GM12864 (cell line): ENCODE data around the gene LRRC74A.
"Not testable (repeated sequence)": the region's sequence is repeated elsewhere in the genome, so short reads cannot be mapped to it uniquely, and the experiment has no call there.

Source experiments
- DNase-seq: peaks from one replicate; pipeline ENCODE4 v3.0.0-alpha.2; 2011; ENCODE audit warnings: low read depth
- H3K4me3 ChIP-seq: 2 replicates; pipeline ENCODE4 v1.5.1; 2011; ENCODE audit warnings: mild to moderate bottlenecking, low read depth, low read length, control low read depth
- CTCF ChIP-seq: IDR thresholded peaks from 2 replicates; pipeline ENCODE4 v1.5.1; 2011; ENCODE audit warnings: low read depth, mild to moderate bottlenecking, moderate library complexity, low read length, control low read depth, inconsistent platforms; ENCODE audit errors: missing control alignments

Gene LRRC74A

DNA sequence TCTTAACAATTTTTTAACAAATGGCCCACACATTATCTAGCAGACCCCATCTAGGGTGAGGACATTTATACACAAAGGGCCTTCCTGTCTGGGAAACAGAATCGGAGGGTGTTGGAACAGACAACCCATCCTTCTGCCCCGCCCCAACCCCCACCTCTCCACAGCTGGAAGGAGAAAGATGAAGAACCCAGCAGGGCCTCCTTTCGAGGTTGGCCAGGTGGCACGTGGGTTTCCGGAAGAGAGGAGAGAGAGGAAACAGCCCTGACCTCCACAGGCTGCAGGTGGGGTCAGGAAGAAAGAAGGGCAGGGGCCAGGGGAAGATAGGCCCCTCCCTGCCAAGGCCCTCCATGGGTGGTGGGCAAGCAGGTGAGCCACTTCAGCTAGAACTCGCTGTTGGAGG, 57.2 kb downstream of the LRRC74A start:
- DNase-seq = no peak
- TF ChIP-seq CTCF = no peak
- no peak overlapping the region for H3K4me3 ChIP-seq

GRCh38 chr14:76884394-76884793, 58.2 kb downstream of the LRRC74A start:
- TF ChIP-seq CTCF = no peak
- DNase-seq = no peak
- H3K4me3 ChIP-seq = no peak overlapping the region

DNA sequence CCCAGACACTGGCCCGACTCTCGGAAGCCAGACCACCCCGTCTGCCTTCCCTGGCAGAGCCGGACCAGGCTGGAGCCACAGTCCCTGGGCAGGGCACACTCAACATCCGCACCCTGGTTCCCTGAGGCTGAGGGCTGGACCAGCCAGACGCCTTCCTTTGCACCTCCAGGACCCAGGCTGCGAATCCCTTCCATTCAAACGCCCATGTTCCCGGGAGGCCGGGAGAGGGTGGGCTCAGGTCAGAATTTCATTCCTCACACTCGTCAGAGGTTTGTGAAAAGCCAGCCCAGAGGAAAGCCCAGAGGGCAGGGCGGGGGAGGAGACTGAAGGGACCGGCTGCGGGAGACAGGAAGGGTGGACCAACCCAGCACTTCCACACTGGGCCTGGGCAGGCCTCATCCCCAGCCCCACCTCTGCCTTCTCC, 58.7 kb downstream of the LRRC74A start:
- H3K4me3 ChIP-seq = no peak overlapping the region

DNA sequence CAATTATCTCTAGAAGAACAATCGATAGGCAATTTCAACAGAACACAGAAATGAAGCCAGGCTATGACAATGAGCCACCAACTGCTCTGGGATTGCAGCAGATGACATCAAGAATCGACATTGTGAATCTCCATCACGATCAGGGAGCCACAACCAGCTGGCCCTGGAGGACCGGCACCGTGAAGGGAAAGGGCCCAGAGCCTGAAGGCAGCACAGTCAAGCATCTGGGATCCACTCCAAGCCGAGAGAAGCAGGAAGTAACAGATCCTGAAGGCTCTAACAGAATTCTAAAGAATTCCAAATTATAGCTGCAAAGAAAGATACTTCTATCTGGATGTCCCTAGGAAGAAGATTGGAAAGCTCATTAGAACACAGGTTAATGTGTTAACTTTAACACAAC, 61.0 kb downstream of the LRRC74A start:
- DNase-seq = no peak
- TF ChIP-seq CTCF = no peak
- H3K4me3 ChIP-seq = no peak overlapping the region

More for the DNA sequence above, 58.7 kb downstream of the LRRC74A start:
- no peak for DNase-seq
- TF ChIP-seq CTCF = no peak

DNA sequence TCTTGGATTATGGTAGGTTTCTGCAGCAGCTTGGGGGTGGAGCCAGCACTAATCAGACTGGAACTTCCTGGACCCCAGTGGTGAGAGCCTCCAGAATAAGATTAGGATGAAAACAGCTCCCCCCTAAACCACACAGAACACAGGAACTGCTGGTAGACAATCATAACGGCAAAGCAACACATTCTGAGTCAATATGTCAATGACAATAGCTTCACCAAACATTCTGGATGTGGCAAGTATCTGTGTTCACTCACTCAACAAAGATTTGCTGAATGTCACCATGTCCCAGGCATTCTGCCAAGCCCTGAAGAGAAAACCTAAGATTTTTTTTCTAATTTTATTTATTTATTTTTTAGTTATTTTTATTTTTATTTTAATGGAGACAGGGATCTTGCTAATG, 65.2 kb downstream of the LRRC74A start:
- no peak overlapping the region for H3K4me3 ChIP-seq
- no peak for DNase-seq
- no peak for TF ChIP-seq CTCF

DNA sequence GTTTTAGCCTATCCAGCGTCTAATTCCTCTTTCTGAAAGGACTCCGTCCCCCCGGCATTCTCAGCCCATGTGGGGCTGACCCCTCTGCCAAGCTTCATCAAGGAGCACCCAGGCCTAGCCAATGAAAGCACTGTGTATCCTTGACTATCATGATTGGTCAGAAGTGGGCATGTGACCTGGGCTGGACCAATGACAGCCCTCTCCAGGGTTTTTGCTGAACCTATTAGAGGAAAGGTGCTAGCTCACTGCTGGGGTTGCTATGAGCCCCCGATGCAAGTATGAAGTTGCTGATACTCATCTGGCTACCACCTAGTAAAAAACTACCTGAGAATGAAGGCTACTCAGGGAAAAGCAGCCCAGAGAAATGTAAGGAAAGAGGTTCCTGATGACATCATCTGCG, 68.1 kb downstream of the LRRC74A start:
- H3K4me3 ChIP-seq = no peak overlapping the region
- no peak for TF ChIP-seq CTCF
- DNase-seq = no peak

DNA sequence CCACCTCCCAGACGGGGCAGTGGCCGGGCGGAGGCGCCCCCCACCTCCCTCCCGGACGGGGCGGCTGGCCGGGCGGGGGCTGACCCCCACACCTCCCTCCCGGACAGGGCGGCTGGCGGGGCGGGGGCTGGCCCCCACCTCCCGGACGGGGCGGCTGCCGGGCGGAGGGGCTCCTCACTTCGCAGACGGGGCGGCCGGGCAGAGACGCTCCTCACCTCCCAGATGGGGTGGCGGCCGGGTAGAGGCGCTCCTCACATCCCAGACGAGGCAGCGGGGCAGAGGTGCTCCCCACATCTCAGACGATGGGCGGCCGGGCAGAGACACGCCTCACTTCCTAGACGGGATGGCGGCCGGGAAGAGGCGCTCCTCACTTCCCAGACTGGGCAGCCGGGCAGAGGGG, 71.8 kb downstream of the LRRC74A start:
- not testable (repeated sequence) for DNase-seq, H3K4me3 ChIP-seq

DNA sequence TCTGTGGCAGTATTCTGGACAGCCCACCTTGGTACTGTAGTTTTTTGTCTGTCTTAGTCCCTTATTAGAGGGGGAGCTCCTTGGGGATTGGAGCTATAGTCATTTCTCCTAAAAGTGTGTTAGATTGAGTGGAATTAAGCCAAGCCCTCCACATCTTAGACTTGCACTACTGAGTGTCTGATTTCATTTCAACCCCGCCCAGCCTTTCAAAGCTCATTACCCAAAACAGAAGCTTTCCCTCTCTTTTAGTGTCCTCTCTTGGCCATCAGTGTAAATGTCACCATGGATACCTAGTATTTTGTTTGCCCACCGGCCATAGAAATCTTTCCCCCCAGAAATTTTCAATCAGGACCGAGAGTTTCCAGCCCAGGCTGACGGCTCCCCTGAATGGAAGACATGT, 74.5 kb downstream of the LRRC74A start:
- no peak for DNase-seq
- H3K4me3 ChIP-seq = no peak overlapping the region
- TF ChIP-seq CTCF = no peak
